Common myeloid progenitor, CD34-positive (primary cell): ENCODE measurements around the gene CCDC78.
"Not testable (repeated sequence)": the region's sequence is repeated elsewhere in the genome, so short reads cannot be mapped to it uniquely, and the experiment has no call there.

Source experiments
- CTCF ChIA-PET: fragments of 350-600 bp; sonication (Branson Sonifier 250); formaldehyde crosslinking; loops from one replicate; lab custom pipeline; 2021; ENCODE audit warnings: antibody characterized with exemption; lab: Charles Lee
- POLR2A ChIA-PET: fragments of 350-600 bp; sonication (Branson Sonifier 250); formaldehyde crosslinking; loops from one replicate; lab custom pipeline; 2021; ENCODE audit warnings: antibody characterized with exemption; lab: Charles Lee
- DNase-seq, 3 donors: peaks; one replicate each; pipeline versions ENCODE4 v3.0.0 to v3.0.0-alpha.2; 2013
- H3K27ac ChIP-seq, 2 experiments: 1 replicate in 1 of 2; 2 replicates in 1 of 2; pipeline ENCODE4 v1.7.0; 2013; ENCODE audit warnings: inconsistent platforms in 2 of 2, low read length in 2 of 2, mild to moderate bottlenecking in 2 of 2, low read depth in 1 of 2, moderate library complexity in 1 of 2; ENCODE audit not compliant: severe bottlenecking in 2 of 2, insufficient read depth in 1 of 2, poor library complexity in 1 of 2
- H3K27me3 ChIP-seq, 5 experiments: replicated peaks in 2 of 5; 1 replicate in 3 of 5; 2 replicates in 2 of 5; pipeline versions ENCODE4 v1.6.1 to v1.7.0; 2013; ENCODE audit warnings: low read length in 4 of 5, mild to moderate bottlenecking in 2 of 5, moderate library complexity in 2 of 5, inconsistent platforms in 1 of 5; ENCODE audit not compliant: insufficient read depth in 5 of 5, control insufficient read depth in 4 of 5
- H3K36me3 ChIP-seq, 4 experiments: 1 replicate in 2 of 4; 2 replicates in 2 of 4; pipeline versions ENCODE4 v1.6.1 to v1.7.0; 2013; ENCODE audit warnings: low read length in 3 of 4, control low read depth in 1 of 4, mild to moderate bottlenecking in 1 of 4; ENCODE audit not compliant: control insufficient read depth in 4 of 4, insufficient read depth in 4 of 4
- H3K4me1 ChIP-seq, 4 experiments: 1 replicate in 3 of 4; 2 replicates in 1 of 4; pipeline versions ENCODE4 v1.6.1 to v1.7.1; 2013; ENCODE audit warnings: low read length in 3 of 4, mild to moderate bottlenecking in 3 of 4, control low read depth in 1 of 4, inconsistent platforms in 1 of 4, moderate library complexity in 1 of 4; ENCODE audit not compliant: control insufficient read depth in 4 of 4, insufficient read depth in 4 of 4; ENCODE audit errors: control extremely low read depth in 1 of 4
- H3K4me3 ChIP-seq, 7 experiments: 1 replicate in 4 of 7; 2 replicates in 3 of 7; pipeline versions ENCODE4 v1.5.1 to v1.7.0; 2013; ENCODE audit warnings: mild to moderate bottlenecking in 7 of 7, low read length in 6 of 7, moderate library complexity in 6 of 7, inconsistent platforms in 2 of 7, low read depth in 2 of 7, control low read depth in 1 of 7; ENCODE audit not compliant: insufficient read depth in 4 of 7, control insufficient read depth in 1 of 7; ENCODE audit errors: extremely low read depth in 1 of 7
- H3K9me3 ChIP-seq, 5 experiments: 1 replicate in 4 of 5; 2 replicates in 1 of 5; pipeline versions ENCODE4 v1.6.1 to v1.7.1; 2013; ENCODE audit warnings: low read length in 4 of 5, mild to moderate bottlenecking in 2 of 5, inconsistent platforms in 1 of 5, low read depth in 1 of 5, moderate library complexity in 1 of 5; ENCODE audit not compliant: control insufficient read depth in 4 of 5, insufficient read depth in 2 of 5; ENCODE audit errors: control extremely low read depth in 1 of 5
- WGBS: methylation state at CpG from one replicate; pipeline ENCODE4 v1.1.5; 2013; ENCODE audit not compliant: insufficient coverage; 5-methylcytosine and 5-hydroxymethylcytosine counted together

Gene CCDC78

GRCh38 chr16:760545-761343 is 34.5 kb upstream of the CCDC78 start, which contains the start of gene MSLN:
MSLN (plus strand) TSS chr16:760734; CDS start chr16:762681, 1,947 bp downstream.
- ChIA-PET POLR2A (no interaction called here), CTCF (interaction anchor here (1.0 to 1.6 kb wide), 3 partner anchors 10 to 24 kb away, joined by 3 to 7 read pairs (median 3); no protein-coding TSS in a partner anchor)
- Histone ChIP-seq H3K4me3 (no peak within 1 kb of the TSS), H3K27me3 (no peaks in the 10 kb centered on the region), H3K9me3 (peaks cover 0 to 3% (median 0%) of the 10 kb centered on the region in 5 experiments), H3K4me1 (peaks cover 0 to 15% (median 11%) of the 10 kb centered on the region in 4 experiments), H3K36me3 (no peaks in the 10 kb centered on the region), H3K27ac (no peak within 1 kb of the TSS)
- no peak for DNase-seq
- 94% methylated on average over 33 of the region's 37 CpGs for WGBS

- DNase-seq, result no peak
- Histone ChIP-seq H3K27ac (no peak overlapping the region), H3K36me3 (no peaks in the 10 kb centered on the region), H3K4me1 (peaks cover 0 to 22% (median 17%) of the 10 kb centered on the region in 4 experiments), H3K27me3 (no peaks in the 10 kb centered on the region), H3K9me3 (peaks cover 0 to 3% (median 0%) of the 10 kb centered on the region in 5 experiments), H3K4me3 (no peak overlapping the region)
- POLR2A ChIA-PET, result no interaction called here
- CTCF ChIA-PET, result interaction anchor here (0.9 to 1.5 kb wide), 5 partner anchors 9 to 50 kb away, joined by 3 to 7 read pairs (median 3); no protein-coding TSS in a partner anchor
- WGBS, result 98% methylated on average over 11 of the region's 15 CpGs
These were observed 33.8 kb upstream of the CCDC78 start for GRCh38 chr16:760065-760464.

- no peak for DNase-seq
- Histone ChIP-seq H3K27ac (no peak overlapping the region), H3K4me1 (peaks cover 0 to 29% (median 25%) of the 10 kb centered on the region in 4 experiments), H3K4me3 (no peak overlapping the region), H3K36me3 (no peaks in the 10 kb centered on the region), H3K27me3 (no peaks in the 10 kb centered on the region), H3K9me3 (peaks cover 0 to 3% (median 0%) of the 10 kb centered on the region in 5 experiments)
- ChIA-PET POLR2A (no interaction called here), CTCF (interaction anchor here (0.9 to 1.4 kb wide), 4 partner anchors 11 to 49 kb away, joined by 3 to 6 read pairs (median 3); no protein-coding TSS in a partner anchor)
- 99% methylated on average over 34 of the region's 34 CpGs for WGBS
These were observed 33.1 kb upstream of the CCDC78 start for GRCh38 chr16:759110-759910.

GRCh38 chr16:756428-756827 is 30.2 kb upstream of the CCDC78 start:
- H3K4me1 ChIP-seq, result peaks cover 0 to 35% (median 25%) of the 10 kb centered on the region in 4 experiments
- CTCF ChIA-PET, result interaction anchor here (0.9 to 3.0 kb wide), 6 partner anchors 10 to 65 kb away, joined by 3 to 16 read pairs (median 8); no protein-coding TSS in a partner anchor
- POLR2A ChIA-PET, result no interaction called here

GRCh38 chr16:754656-755055 is 28.4 kb upstream of the CCDC78 start:
- 0% methylated on average over 4 of the region's 11 CpGs for WGBS
- ChIA-PET POLR2A (interaction anchor here (0.6 kb wide), 1 partner anchor 1778 kb away, joined by 3 read pairs; no protein-coding TSS in a partner anchor), CTCF (interaction anchor here (0.7 to 3.0 kb wide), 9 partner anchors 10 to 44 kb away, joined by 3 to 16 read pairs (median 5); partner anchors contain the start of genes CCDC78, CIAO3 and METRN)
- H3K4me3 ChIP-seq, result peak overlapping the region in 4 of 7 experiments; percentile 26 to 58 (median 38)
- peaks cover 0 to 35% (median 24%) of the 10 kb centered on the region in 4 experiments for H3K4me1 ChIP-seq
- peak; percentile 49 to 90 (median 87) for DNase-seq
- H3K27me3 ChIP-seq, result no peaks in the 10 kb centered on the region
- peaks cover 0 to 3% (median 0%) of the 10 kb centered on the region in 5 experiments for H3K9me3 ChIP-seq
- H3K27ac ChIP-seq, result peak overlapping the region in 1 of 2 experiments; percentile 0
- no peaks in the 10 kb centered on the region for H3K36me3 ChIP-seq

More at GRCh38 chr16:756428-756827, 30.2 kb upstream of the CCDC78 start:
- Histone ChIP-seq H3K27ac (no peak overlapping the region), H3K36me3 (no peaks in the 10 kb centered on the region), H3K4me3 (no peak overlapping the region), H3K27me3 (no peaks in the 10 kb centered on the region), H3K9me3 (peaks cover 0 to 3% (median 0%) of the 10 kb centered on the region in 5 experiments)
- 100% methylated on average over 5 of the region's 5 CpGs for WGBS
- DNase-seq, result no peak

- H3K27me3 ChIP-seq, POLR2A ChIA-PET, H3K9me3 ChIP-seq, H3K36me3 ChIP-seq, H3K27ac ChIP-seq, DNase-seq: not testable (repeated sequence)
- CTCF ChIA-PET, result interaction anchor here (0.7 to 3.0 kb wide), 8 partner anchors 9 to 44 kb away, joined by 3 to 16 read pairs (median 6); partner anchors contain the start of genes CCDC78 and METRN
- Histone ChIP-seq H3K4me3 (peak overlapping the region in 1 of 7 experiments; percentile 58), H3K4me1 (peaks cover 0 to 35% (median 24%) of the 10 kb centered on the region in 4 experiments)
- WGBS, result 98% methylated on average over 9 of the region's 11 CpGs
These were observed 27.9 kb upstream of the CCDC78 start for GRCh38 chr16:754121-754607.
